DLD1 (cell line): Measurements from ENCODE around the gene LAMC2.

ENCODE experiments used
- in situ Hi-C: cut with HindIII; loops from 2 replicates; pipeline ENCODE4 v1.10.0; 2017; ENCODE audit warnings: low sequenced_read_pairs

The LAMC2 gene

GRCh38 chr1:183235503-183235902 lies 49.4 kb downstream of the LAMC2 start:
- in situ Hi-C loops = loop anchor here (25.0 kb wide), 1 partner anchor 98 kb away; no protein-coding TSS in a partner anchor

DNA sequence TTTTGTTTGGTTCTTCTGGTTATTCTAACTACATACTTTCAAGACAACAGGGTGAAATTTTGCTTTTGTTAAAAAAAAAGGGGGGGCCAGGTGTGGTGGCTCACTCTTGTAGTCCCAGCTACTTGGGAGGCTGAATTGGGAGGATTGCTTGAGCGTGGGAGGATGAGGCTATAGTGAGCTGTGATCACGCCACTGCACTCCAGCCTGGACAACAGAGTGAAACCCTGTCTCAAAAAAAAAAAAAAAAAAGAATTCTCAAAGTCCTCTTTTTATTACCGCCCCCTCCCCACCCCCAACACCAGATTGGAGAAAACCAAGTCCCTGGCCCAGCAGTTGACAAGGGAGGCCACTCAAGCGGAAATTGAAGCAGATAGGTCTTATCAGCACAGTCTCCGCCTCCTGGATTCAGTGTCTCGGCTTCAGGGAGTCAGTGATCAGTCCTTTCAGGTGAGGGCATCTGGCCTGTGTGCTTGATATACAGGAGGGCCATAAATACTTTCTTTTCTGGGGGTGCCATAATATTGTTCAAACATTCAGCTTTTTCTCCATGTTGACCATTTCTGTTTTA lies 50.2 kb downstream of the LAMC2 start:
- in situ Hi-C loops = loop anchor here (25.0 kb wide), 1 partner anchor 99 kb away; no protein-coding TSS in a partner anchor

DNA sequence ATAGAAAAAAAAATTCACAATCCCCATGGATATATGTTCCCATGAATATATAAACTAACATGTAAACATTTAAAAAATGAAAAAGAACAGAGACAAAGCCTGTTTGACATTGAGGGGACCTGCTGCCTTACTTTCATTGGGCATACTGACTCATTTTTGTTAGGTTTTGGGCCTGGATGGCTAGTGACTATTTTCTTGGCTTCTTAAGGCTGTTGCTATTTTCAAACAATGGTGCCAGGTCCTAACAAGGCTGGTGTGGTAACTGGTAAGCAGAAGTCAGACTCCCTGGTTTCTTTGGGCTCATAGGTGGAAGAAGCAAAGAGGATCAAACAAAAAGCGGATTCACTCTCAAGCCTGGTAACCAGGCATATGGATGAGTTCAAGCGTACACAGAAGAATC lies 51.0 kb downstream of the LAMC2 start:
- in situ Hi-C loops = loop anchor here (25.0 kb wide), 1 partner anchor 100 kb away; no protein-coding TSS in a partner anchor

- in situ Hi-C loops = loop anchor here (25.0 kb wide), 1 partner anchor 101 kb away; no protein-coding TSS in a partner anchor
Observed at GRCh38 chr1:183238071-183238470, 52.0 kb downstream of the LAMC2 start.

- in situ Hi-C loops = loop anchor here (25.0 kb wide), 1 partner anchor 102 kb away; no protein-coding TSS in a partner anchor
Observed at GRCh38 chr1:183239220-183239742, 53.2 kb downstream of the LAMC2 start.

DNA sequence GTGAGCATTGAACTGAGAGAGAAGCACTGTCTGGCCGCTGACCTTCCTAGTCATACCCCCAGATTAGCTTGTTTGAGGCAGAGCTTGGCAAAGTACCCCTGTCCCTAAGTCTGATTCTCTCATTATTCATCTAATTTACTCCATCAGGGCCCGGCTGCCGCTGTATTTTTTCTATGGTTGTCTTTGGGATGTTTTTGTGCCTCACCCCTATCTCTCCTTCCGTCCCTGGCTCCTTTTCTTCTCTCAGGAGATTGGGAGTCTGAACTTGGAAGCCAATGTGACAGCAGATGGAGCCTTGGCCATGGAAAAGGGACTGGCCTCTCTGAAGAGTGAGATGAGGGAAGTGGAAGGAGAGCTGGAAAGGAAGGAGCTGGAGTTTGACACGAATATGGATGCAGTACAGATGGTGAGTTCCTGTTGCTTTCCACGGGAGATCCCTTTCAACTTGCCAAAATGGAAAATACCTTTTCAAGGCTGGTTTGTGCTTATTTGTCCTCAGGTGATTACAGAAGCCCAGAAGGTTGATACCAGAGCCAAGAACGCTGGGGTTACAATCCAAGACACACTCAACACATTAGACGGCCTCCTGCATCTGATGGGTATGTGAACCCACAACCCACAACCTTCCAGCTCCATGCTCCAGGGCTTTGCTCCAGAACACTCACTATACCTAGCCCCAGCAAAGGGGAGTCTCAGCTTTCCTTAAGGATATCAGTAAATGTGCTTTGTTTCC lies 53.9 kb downstream of the LAMC2 start:
- in situ Hi-C loops = loop anchor here (25.0 kb wide), 1 partner anchor 103 kb away; no protein-coding TSS in a partner anchor

DNA sequence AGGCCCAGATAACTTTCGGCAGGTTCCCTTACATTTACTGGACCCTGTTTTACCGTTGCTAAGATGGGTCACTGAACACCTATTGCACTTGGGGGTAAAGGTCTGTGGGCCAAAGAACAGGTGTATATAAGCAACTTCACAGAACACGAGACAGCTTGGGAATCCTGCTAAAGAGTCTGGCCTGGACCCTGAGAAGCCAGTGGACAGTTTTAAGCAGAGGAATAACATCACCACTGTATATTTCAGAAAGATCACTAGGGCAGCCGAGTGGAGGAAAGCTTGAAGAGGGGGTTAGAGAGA lies 54.4 kb downstream of the LAMC2 start:
- in situ Hi-C loops = loop anchor here (25.0 kb wide), 1 partner anchor 103 kb away; no protein-coding TSS in a partner anchor

DNA sequence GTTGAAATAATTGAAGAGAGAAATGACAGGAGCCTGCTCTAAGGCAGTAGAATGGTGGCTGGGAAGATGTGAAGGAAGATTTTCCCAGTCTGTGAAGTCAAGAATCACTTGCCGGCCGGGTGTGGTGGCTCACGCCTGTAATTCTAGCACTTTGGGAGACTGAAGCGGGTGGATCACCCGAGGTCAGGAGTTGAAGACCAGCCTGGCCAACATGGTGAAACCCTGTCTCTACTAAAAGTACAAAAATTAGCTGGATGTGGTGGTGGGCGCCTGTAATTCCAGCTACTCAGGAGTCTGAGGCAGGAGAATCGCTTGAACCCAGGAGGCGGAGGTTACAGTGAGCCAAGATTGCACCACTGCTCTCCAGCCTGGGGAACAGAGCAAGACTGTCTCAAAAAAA lies 54.8 kb downstream of the LAMC2 start:
- in situ Hi-C loops = loop anchor here (25.0 kb wide), 1 partner anchor 104 kb away; no protein-coding TSS in a partner anchor

DNA sequence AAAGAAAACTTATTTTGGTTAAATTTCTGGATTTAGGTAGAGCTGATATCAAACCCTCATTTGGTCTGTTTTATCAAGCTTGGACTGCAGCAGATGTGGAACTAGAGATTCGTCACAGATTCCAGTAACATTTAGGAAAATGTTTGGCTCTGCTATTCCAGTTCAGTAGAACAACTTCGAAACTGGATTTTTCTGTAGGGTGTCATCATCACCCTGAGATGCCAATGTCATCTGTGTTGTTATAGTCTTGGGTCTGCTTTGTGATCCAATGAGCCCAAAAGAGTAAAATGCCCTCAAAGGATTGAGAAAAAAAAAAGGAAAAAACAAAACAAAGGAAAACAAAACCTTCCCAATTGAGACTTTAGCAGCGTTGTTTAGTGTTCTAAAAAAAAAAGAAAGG lies 55.4 kb downstream of the LAMC2 start:
- in situ Hi-C loops = loop anchor here (25.0 kb wide), 1 partner anchor 104 kb away; no protein-coding TSS in a partner anchor

GRCh38 chr1:183242556-183242955 lies 56.5 kb downstream of the LAMC2 start:
- in situ Hi-C loops = loop anchor here (25.0 kb wide), 1 partner anchor 105 kb away; no protein-coding TSS in a partner anchor

- in situ Hi-C loops = loop anchor here (25.0 kb wide), 1 partner anchor 106 kb away; no protein-coding TSS in a partner anchor
Observed at GRCh38 chr1:183243161-183244050, 57.3 kb downstream of the LAMC2 start.

GRCh38 chr1:183244466-183244865 lies 58.4 kb downstream of the LAMC2 start:
- in situ Hi-C loops = loop anchor here (25.0 kb wide), 1 partner anchor 107 kb away; no protein-coding TSS in a partner anchor

GRCh38 chr1:183245357-183245756 lies 59.3 kb downstream of the LAMC2 start:
- in situ Hi-C loops = loop anchor here (25.0 kb wide), 1 partner anchor 108 kb away; no protein-coding TSS in a partner anchor

- in situ Hi-C loops = loop anchor here (25.0 kb wide), 1 partner anchor 109 kb away; no protein-coding TSS in a partner anchor
Observed at GRCh38 chr1:183246436-183246835, 60.4 kb downstream of the LAMC2 start.

DNA sequence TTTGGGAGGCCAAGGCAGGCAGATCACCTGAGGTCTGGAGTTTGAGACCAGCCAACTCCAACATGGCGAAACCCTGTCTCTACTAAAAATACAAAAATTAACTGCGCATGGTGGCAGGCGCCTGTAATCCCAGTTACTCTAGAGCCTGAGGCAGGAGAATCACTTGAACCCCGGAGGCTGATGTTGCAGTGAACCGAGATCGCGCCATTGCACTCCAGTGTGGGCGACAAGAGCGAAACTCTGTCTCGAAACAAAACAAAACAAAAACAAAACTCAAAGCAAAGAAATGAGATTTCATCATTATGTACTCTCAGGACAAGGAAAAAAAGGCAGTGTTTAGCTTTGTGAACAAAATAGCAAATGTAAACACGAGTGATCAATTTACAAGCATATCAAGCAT lies 61.0 kb downstream of the LAMC2 start:
- in situ Hi-C loops = loop anchor here (25.0 kb wide), 1 partner anchor 110 kb away; no protein-coding TSS in a partner anchor

DNA sequence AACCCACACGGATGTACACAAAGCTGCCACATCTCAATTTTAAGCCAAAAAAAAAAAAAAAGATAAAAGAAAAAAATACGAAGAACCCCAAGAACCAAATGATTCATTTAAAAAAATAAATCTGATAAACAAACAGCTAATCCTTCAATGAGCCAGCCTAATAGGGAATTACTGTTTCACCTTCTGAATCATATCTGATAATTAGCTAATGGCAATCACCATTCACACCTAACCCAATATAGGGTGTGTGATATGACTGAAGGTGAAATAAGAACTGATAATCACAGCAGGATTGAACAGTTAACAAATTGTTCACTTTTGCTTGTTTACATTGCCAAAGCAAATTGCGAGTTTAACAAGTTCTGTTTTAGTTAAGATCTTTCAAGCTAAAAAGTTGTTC lies 61.4 kb downstream of the LAMC2 start:
- in situ Hi-C loops = loop anchor here (25.0 kb wide), 1 partner anchor 110 kb away; no protein-coding TSS in a partner anchor

- in situ Hi-C loops = loop anchor here (25.0 kb wide), 1 partner anchor 111 kb away; no protein-coding TSS in a partner anchor
Observed at GRCh38 chr1:183247931-183248330, 61.9 kb downstream of the LAMC2 start.

DNA sequence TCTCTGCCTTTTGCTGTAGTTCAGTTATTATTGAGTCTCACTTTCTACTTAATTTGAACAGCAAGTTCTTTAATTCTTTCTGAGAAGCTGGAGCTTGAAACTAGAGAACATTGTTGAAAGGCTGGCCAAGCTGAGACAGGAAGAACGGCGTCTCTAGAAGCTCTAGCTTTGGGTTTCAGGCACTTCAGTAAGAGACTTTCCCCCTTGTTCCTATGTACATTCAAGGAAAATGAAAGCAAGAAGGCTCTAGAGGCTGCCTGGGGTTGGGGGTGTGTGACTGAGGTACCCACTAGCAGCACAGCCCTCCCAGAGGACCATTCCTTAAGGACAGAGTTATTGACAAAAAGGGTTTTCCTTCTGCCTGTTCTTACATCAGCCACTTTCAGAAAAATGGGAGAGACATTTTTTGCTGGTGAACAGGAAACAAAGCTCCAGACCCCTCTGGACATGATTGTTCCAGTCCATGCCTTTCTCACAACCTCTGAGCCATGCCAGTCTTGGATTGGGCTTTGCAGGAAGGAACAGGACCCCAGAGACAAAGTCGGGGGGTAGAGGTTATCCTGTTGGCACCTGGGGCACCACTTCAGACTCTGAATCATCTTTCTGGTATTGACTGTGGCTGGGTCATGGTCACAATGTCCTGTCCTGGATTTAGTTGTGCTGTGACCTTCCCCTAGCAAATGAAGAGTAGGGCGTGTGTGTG lies 63.1 kb downstream of the LAMC2 start:
- in situ Hi-C loops = loop anchor here (25.0 kb wide), 1 partner anchor 112 kb away; no protein-coding TSS in a partner anchor

- in situ Hi-C loops = loop anchor here (25.0 kb wide), 1 partner anchor 113 kb away; no protein-coding TSS in a partner anchor
Observed at GRCh38 chr1:183249941-183250452, 63.9 kb downstream of the LAMC2 start.
